Measurements from ENCODE around the gene ANKRD29.

The ANKRD29 gene

GRCh38 chr18:23552505-23552904 lies 110.2 kb downstream of the ANKRD29 start:
- no peak for DNase-seq

GRCh38 chr18:23551978-23552377 lies 110.7 kb downstream of the ANKRD29 start:
- no peak for DNase-seq

- no peak for DNase-seq
Measured at GRCh38 chr18:23550898-23551297, 111.8 kb downstream of the ANKRD29 start.

Data from NCI-H1417 (cell line).